Parathyroid adenoma (tissue), 2 donors: Measurements from ENCODE around the gene ZNF32.
A peak's percentile ranks its signal among the peaks of the same experiment; 100 is the strongest.

Source experiments
- H2AFZ ChIP-seq: fragments of 300-600 bp; sonication (generic); one replicate; pipeline ENCODE4 v1.7.0; 2017; ENCODE audit warnings: antibody characterized with exemption, mild to moderate bottlenecking
- H3K27ac ChIP-seq: fragments of 300-600 bp; sonication (generic); one replicate; pipeline ENCODE4 v1.7.0; 2017
- H3K27me3 ChIP-seq: fragments of 300-600 bp; sonication (generic); one replicate; pipeline ENCODE4 v1.7.0; 2017; ENCODE audit warnings: low read length; ENCODE audit not compliant: control insufficient read depth, insufficient read depth
- H3K36me3 ChIP-seq: fragments of 300-600 bp; sonication (generic); one replicate; pipeline ENCODE4 v1.7.0; 2017; ENCODE audit warnings: low read length; ENCODE audit not compliant: control insufficient read depth, insufficient read depth
- H3K4me1 ChIP-seq: fragments of 300-600 bp; sonication (generic); one replicate; pipeline ENCODE4 v1.7.0; 2017; ENCODE audit warnings: control low read depth
- H3K4me2 ChIP-seq: fragments of 300-600 bp; sonication (generic); one replicate; pipeline ENCODE4 v1.7.0; 2017; ENCODE audit warnings: low read length
- H3K4me3 ChIP-seq: fragments of 300-600 bp; sonication (generic); one replicate; pipeline ENCODE4 v1.7.0; 2017; ENCODE audit warnings: low read depth, low read length
- H3K79me2 ChIP-seq: fragments of 300-600 bp; sonication (generic); one replicate; pipeline ENCODE4 v1.7.0; 2017; ENCODE audit warnings: control low read depth
- H3K9ac ChIP-seq: fragments of 300-600 bp; sonication (generic); one replicate; pipeline ENCODE4 v1.7.0; 2017; ENCODE audit warnings: mild to moderate bottlenecking
- H3K9me3 ChIP-seq: fragments of 300-600 bp; sonication (generic); one replicate; pipeline ENCODE4 v1.7.0; 2017; ENCODE audit warnings: low read length; ENCODE audit not compliant: control insufficient read depth
- CTCF ChIP-seq: fragments of 300-600 bp; sonication (generic); IDR thresholded peaks from one replicate; pipeline ENCODE4 v1.7.0; 2017; ENCODE audit warnings: antibody characterized with exemption, mild to moderate bottlenecking
- donor health status: primary hyperparathyroidism.

The ZNF32 gene

GRCh38 chr10:43689955-43690771, 41.5 kb upstream of the ZNF32 start:
- peak overlapping the region; percentile 67 for H3K27ac ChIP-seq
- peak overlapping the region; percentile 98 for H3K4me2 ChIP-seq
- H3K36me3 ChIP-seq, result no peaks in the 10 kb centered on the region
- peak overlapping the region; percentile 20 for H3K9ac ChIP-seq
- no peaks in the 10 kb centered on the region for H3K79me2 ChIP-seq
- no peaks in the 10 kb centered on the region for H3K27me3 ChIP-seq
- H3K4me1 ChIP-seq, result no peaks in the 10 kb centered on the region
- peak overlapping the region; percentile 75 for H3K4me3 ChIP-seq
- peak; percentile 94 for TF ChIP-seq CTCF
- peak overlapping the region; percentile 100 for H2AFZ ChIP-seq
- no peaks in the 10 kb centered on the region for H3K9me3 ChIP-seq

- H3K36me3 ChIP-seq, result no peaks in the 10 kb centered on the region
- peak overlapping the region; percentile 67 for H3K27ac ChIP-seq
- H3K9ac ChIP-seq, result peak overlapping the region; percentile 20
- H3K79me2 ChIP-seq, result no peaks in the 10 kb centered on the region
- no peaks in the 10 kb centered on the region for H3K4me1 ChIP-seq
- no peaks in the 10 kb centered on the region for H3K9me3 ChIP-seq
- H3K4me3 ChIP-seq, result peak overlapping the region; percentile 75
- no peak for TF ChIP-seq CTCF
- no peaks in the 10 kb centered on the region for H3K27me3 ChIP-seq
- peak overlapping the region; percentile 98 for H3K4me2 ChIP-seq
- peak overlapping the region; percentile 100 for H2AFZ ChIP-seq
Observed at GRCh38 chr10:43689618-43689954, 40.9 kb upstream of the ZNF32 start.

GRCh38 chr10:43689007-43689491, 40.4 kb upstream of the ZNF32 start:
- H2AFZ ChIP-seq, result peak overlapping the region; percentile 100
- no peaks in the 10 kb centered on the region for H3K36me3 ChIP-seq
- no peaks in the 10 kb centered on the region for H3K79me2 ChIP-seq
- no peaks in the 10 kb centered on the region for H3K27me3 ChIP-seq
- peak overlapping the region; percentile 98 for H3K4me2 ChIP-seq
- no peaks in the 10 kb centered on the region for H3K4me1 ChIP-seq
- no peak overlapping the region for H3K9ac ChIP-seq
- no peak for TF ChIP-seq CTCF
- peak overlapping the region; percentile 75 for H3K4me3 ChIP-seq
- no peak overlapping the region for H3K27ac ChIP-seq
- H3K9me3 ChIP-seq, result no peaks in the 10 kb centered on the region

- TF ChIP-seq CTCF, result no peak
- Histone ChIP-seq H3K4me3 (no peak overlapping the region), H2AFZ (no peak overlapping the region), H3K79me2 (no peaks in the 10 kb centered on the region), H3K27ac (no peak overlapping the region), H3K4me2 (no peak overlapping the region), H3K4me1 (no peaks in the 10 kb centered on the region), H3K9me3 (no peaks in the 10 kb centered on the region), H3K9ac (no peak overlapping the region), H3K27me3 (no peaks in the 10 kb centered on the region), H3K36me3 (no peaks in the 10 kb centered on the region)
Observed at GRCh38 chr10:43688348-43688892, 39.7 kb upstream of the ZNF32 start.
